BLaER1 treated with 17β-estradiol and CSF1 and Interleukin-3, amounts not matched to agents 10 nM and 100 nM (cell line): ENCODE results near the gene GNRHR.
"Not testable (repeated sequence)": the region's sequence is repeated elsewhere in the genome, so short reads cannot be mapped to it uniquely, and the experiment has no call there.

Source experiments
- H3K27ac ChIP-seq, 11 experiments: shearing (Covaris generic); formaldehyde crosslinking; 2 replicates each; pipeline ENCODE4 v1.8.1; 2022
- H3K27me3 ChIP-seq, 11 experiments: shearing (Covaris generic); formaldehyde crosslinking; 2 replicates each; pipeline ENCODE4 v1.8.1; 2022
- H3K36me3 ChIP-seq, 11 experiments: shearing (Covaris generic); formaldehyde crosslinking; 2 replicates each; pipeline ENCODE4 v1.8.1; 2022
- H3K4me1 ChIP-seq, 10 experiments: shearing (Covaris generic); formaldehyde crosslinking; 2 replicates each; pipeline ENCODE4 v1.8.1; 2022
- H3K4me2 ChIP-seq, 11 experiments: shearing (Covaris generic); formaldehyde crosslinking; 2 replicates each; pipeline ENCODE4 v1.8.1; 2022
- H3K4me3 ChIP-seq, 10 experiments: shearing (Covaris generic); formaldehyde crosslinking; 2 replicates each; pipeline ENCODE4 v1.8.1; 2022
- H3K9ac ChIP-seq, 11 experiments: shearing (Covaris generic); formaldehyde crosslinking; 2 replicates each; pipeline ENCODE4 v1.8.1; 2022
- H3K9me3 ChIP-seq, 11 experiments: shearing (Covaris generic); formaldehyde crosslinking; replicated peaks in 1 of 11; 2 replicates each; pipeline ENCODE4 v1.8.1; 2022
- H4K20me1 ChIP-seq, 11 experiments: shearing (Covaris generic); formaldehyde crosslinking; 2 replicates each; pipeline ENCODE4 v1.8.1; 2022
- Cebpa-rat ChIP-seq, 11 experiments: shearing (Covaris generic); IDR thresholded peaks; 2 replicates each; pipeline ENCODE4 v1.8.1; 2022

The GNRHR gene

DNA sequence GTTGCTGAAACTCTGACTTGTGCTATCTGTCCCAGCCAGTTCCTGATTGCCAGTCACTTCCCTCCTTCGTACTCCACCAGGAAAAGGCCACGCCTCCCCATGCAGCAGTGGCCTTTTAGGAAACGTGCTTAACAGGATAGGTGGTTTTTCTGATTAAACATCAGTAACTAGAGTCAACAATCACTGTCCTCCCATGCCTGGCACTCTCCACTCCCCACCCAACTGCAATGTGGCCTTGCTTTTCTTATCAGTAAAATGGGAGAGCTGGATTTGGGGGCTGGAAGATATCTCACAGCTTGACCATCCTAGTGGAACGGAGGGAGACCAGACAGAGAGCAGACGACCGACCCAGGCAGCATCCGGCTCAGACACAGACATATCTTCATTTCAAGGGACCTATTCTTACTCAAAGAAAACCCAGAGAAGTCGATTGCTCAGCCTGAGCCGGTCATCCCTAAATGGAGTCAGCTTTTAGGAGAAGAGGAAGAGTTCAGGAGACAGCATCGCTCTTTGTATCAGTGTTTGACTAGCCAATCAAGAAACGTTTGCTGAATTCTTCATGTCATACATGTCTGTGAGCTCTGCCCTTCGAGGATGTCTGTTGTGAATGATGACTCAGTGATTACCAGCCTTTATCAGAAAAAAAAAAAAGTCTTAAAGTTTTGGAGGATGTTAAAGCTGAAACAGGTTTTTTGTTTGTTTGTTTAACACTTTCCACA is 40.5 kb downstream of the GNRHR start:
- Histone ChIP-seq H3K27ac (peak overlapping the region in 4 of 11 experiments; percentile 14 to 58 (median 30); a peak in 8 of 22 replicates), H3K4me1 (peaks cover 0 to 29% (median 5%) of the 10 kb centered on the region in 10 experiments; a peak in 9 of 20 replicates), H3K4me3 (no peak overlapping the region), H3K4me2 (peak overlapping the region in 4 of 11 experiments; percentile 41 to 77 (median 64); a peak in 8 of 22 replicates), H3K36me3 (peaks cover 14 to 36% (median 27%) of the 10 kb centered on the region in 11 experiments; a peak in 19 of 22 replicates), H3K9ac (peak overlapping the region in 1 of 11 experiments; percentile 21; a peak in 2 of 22 replicates), H3K27me3 (no peaks in the 10 kb centered on the region), H3K9me3 (peaks cover 3 to 30% (median 10%) of the 10 kb centered on the region in 11 experiments; a peak in 15 of 22 replicates), H4K20me1 (peaks cover 0 to 16% (median 0%) of the 10 kb centered on the region in 11 experiments; a peak in 6 of 22 replicates)
- no peak for TF ChIP-seq Cebpa-rat (IDR thresholded peaks at IDR 0.05)

DNA sequence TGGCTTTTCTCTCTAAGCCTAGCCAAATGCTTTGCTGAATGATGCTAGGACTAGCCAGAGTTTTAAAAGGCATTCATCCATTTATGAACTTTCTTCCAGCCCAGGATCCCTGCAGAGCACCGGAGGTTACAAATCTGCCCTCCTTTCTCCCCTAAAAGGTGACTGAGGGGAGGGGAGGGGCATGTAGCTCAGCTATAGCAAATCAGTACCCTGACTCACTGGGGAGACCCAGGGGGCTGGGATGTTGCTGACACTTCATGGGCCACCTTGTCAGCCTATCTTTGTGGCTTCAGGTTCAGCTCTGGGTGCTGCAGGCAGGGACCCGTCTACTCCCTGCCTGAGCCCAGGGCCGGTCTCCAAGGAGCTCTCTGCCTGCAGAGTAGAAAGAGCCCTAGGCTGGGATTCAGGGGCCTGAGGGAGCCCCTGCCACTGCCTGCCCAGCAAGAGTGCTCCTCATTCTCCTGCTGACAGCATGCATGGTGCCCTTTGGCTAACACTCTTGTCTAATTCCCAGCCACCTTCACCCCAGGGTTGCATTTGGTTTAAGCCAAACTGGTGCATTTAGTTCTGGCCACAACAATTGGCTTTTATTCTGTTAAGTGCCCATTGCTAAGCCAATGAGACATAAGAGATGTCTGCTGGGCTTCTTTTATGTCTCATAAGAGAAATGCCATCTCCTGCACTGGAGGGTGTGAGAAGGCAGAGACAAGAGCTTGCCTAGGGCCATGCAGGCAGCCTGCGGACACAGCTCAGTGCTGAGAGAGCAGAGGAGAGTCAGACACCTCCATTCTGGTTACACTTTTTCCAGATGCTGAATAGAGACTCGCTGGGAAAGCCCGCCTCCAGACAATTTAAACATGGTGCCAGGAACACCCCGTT is 41.3 kb downstream of the GNRHR start:
- H3K9ac ChIP-seq, result no peak overlapping the region; a peak in 1 of 22 replicates
- H3K9me3 ChIP-seq, result peaks cover 7 to 36% (median 13%) of the 10 kb centered on the region in 11 experiments; a peak in 18 of 22 replicates
- H3K36me3 ChIP-seq, result peaks cover 14 to 34% (median 27%) of the 10 kb centered on the region in 11 experiments; a peak in 19 of 22 replicates

DNA sequence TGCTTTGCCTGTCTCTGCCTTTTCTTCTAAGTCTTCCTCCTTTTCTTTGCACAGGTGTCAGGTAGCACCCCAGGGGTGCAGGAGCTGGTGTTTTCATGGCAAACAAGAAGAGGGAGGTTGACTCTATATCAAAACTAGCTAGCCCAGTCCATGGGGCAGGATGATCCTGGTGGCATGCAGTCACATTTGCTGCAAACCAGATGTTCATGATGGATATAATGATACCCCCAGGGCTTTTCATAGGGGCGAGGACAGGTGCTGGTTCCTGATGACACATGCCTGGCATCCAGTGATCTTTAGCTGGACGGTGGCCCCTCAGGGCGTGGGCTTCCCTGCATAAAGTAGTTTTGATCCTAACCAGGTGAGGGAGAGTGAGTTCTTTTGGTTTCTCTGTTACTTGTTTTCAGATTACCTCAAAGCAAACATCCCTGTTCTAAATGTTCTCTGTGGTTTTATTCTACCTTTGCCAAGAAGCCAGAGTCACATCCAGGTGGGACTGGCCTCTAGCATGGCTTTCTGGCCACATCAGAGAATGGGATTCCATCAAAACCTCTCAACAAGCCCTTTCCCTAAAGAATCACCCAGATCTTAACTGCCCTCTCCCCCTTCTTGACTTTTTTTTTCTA is 42.1 kb downstream of the GNRHR start:
- H4K20me1 ChIP-seq, result peaks cover 0 to 16% (median 0%) of the 10 kb centered on the region in 11 experiments; a peak in 6 of 22 replicates
- H3K9ac ChIP-seq, result no peak overlapping the region
- no peaks in the 10 kb centered on the region for H3K27me3 ChIP-seq
- TF ChIP-seq Cebpa-rat (IDR thresholded peaks at IDR 0.05), result no peak
- peaks cover 9 to 33% (median 24%) of the 10 kb centered on the region in 11 experiments; a peak in 19 of 22 replicates for H3K36me3 ChIP-seq
- peaks cover 0 to 29% (median 5%) of the 10 kb centered on the region in 10 experiments; a peak in 9 of 20 replicates for H3K4me1 ChIP-seq
- H3K4me2 ChIP-seq, result no peak overlapping the region; a peak in 1 of 22 replicates
- H3K27ac ChIP-seq, result no peak overlapping the region
- no peak overlapping the region for H3K4me3 ChIP-seq
- H3K9me3 ChIP-seq, result peaks cover 14 to 44% (median 19%) of the 10 kb centered on the region in 11 experiments; a peak in 20 of 22 replicates

More for the DNA sequence above, 41.3 kb downstream of the GNRHR start:
- Histone ChIP-seq H3K27me3 (no peaks in the 10 kb centered on the region), H3K4me2 (peak overlapping the region in 4 of 11 experiments; percentile 41 to 77 (median 64); a peak in 7 of 22 replicates), H4K20me1 (peaks cover 0 to 16% (median 0%) of the 10 kb centered on the region in 11 experiments; a peak in 6 of 22 replicates), H3K27ac (peak overlapping the region in 4 of 11 experiments; percentile 14 to 58 (median 30); a peak in 6 of 22 replicates), H3K4me1 (peaks cover 0 to 29% (median 5%) of the 10 kb centered on the region in 10 experiments; a peak in 9 of 20 replicates), H3K4me3 (no peak overlapping the region)
- no peak for TF ChIP-seq Cebpa-rat (IDR thresholded peaks at IDR 0.05)

DNA sequence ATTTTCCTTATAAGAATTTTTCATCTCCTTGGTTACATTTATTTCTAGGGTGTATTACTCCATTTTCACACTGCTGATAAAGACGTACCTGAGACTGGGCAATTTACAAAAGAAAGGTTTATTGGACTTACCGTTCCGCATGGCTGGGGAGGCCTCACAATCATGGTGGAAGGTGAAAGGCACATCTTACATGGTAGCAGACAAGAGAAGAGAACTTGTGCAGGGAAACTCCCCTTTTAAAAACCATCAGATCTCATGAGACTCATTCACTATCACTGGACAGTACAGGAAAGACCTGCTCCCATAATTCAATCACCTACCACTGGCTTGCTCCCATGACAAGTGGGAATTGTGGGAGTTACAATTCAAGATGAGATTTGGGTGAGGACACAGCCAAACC is 47.5 kb downstream of the GNRHR start:
- H3K9me3 ChIP-seq, result peaks cover 21 to 45% (median 35%) of the 10 kb centered on the region in 11 experiments
- not testable (repeated sequence) for H3K4me2 ChIP-seq
- peaks cover 5 to 42% (median 9%) of the 10 kb centered on the region in 10 experiments; a peak in 16 of 20 replicates for H3K4me1 ChIP-seq

DNA sequence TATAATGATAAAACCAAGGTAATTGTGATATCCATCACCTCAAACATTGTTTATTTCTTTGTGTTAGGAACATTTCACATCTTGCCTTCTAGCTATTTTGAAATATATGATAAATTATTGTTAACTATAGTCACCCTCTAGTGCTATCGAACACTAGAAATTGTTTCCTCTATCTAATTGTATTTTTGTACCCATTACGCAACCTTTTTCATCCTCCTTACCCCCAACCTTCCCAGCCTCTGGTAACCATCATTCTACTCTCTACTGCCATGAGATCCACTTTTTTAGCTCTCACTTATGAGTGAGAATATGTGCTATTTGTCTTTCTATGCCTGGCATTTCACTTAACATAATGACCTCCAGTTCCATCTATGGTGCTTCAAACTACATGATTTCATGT is 49.3 kb downstream of the GNRHR start:
- Histone ChIP-seq H3K4me2 (peak overlapping the region in 4 of 11 experiments; percentile 7 to 47 (median 30); a peak in 5 of 22 replicates), H3K4me1 (peaks cover 7 to 46% (median 17%) of the 10 kb centered on the region in 10 experiments), H3K27me3 (no peaks in the 10 kb centered on the region), H3K27ac (no peak overlapping the region), H3K9me3 (peaks cover 21 to 45% (median 35%) of the 10 kb centered on the region in 11 experiments), H3K4me3 (no peak overlapping the region), H3K9ac (no peak overlapping the region), H4K20me1 (peaks cover 0 to 3% (median 0%) of the 10 kb centered on the region in 11 experiments; a peak in 3 of 22 replicates), H3K36me3 (peaks cover 10 to 31% (median 18%) of the 10 kb centered on the region in 11 experiments; a peak in 21 of 22 replicates)
- peak in 3 of 11 experiments; percentile 14 to 41 (median 40); a peak in 2 of 22 replicates for TF ChIP-seq Cebpa-rat (IDR thresholded peaks at IDR 0.05)

More for the DNA sequence above, 47.5 kb downstream of the GNRHR start:
- H3K27me3 ChIP-seq, H4K20me1 ChIP-seq, H3K4me3 ChIP-seq, H3K27ac ChIP-seq, H3K9ac ChIP-seq: not testable (repeated sequence)
- peaks cover 13 to 36% (median 19%) of the 10 kb centered on the region in 11 experiments; a peak in 21 of 22 replicates for H3K36me3 ChIP-seq

DNA sequence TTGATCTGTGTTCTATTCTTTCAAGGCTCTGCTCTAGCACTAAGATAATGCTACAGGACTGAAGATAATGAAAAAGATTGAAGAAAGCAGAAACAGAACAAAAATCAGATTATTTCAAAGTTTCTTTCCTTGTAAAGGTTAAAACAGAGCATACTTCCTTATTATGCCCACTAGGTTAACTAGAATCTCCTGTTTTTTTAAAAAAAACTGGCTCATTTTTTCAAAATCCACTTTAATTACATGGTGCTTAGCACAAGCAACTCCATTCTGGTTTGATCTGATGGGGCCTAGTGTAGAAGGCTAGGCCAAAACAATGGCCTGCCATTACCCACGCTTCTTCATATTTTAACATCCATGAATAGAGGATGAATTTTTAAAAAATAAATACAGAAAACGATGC is 52.0 kb downstream of the GNRHR start:
- Histone ChIP-seq H4K20me1 (peaks cover 0 to 26% (median 8%) of the 10 kb centered on the region in 11 experiments; a peak in 12 of 22 replicates), H3K4me3 (peak overlapping the region; percentile 73 to 99 (median 89); a peak in 16 of 20 replicates), H3K27ac (peak overlapping the region in 10 of 11 experiments; percentile 78 to 97 (median 89); a peak in 10 of 22 replicates), H3K9ac (peak overlapping the region in 3 of 11 experiments; percentile 85 to 98 (median 87); a peak in 5 of 22 replicates), H3K4me2 (peak overlapping the region; percentile 74 to 88 (median 80)), H3K27me3 (no peaks in the 10 kb centered on the region), H3K9me3 (peaks cover 12 to 30% (median 21%) of the 10 kb centered on the region in 11 experiments), H3K4me1 (peaks cover 12 to 73% (median 35%) of the 10 kb centered on the region in 10 experiments), H3K36me3 (peaks cover 8 to 40% (median 25%) of the 10 kb centered on the region in 11 experiments; a peak in 21 of 22 replicates)
- TF ChIP-seq Cebpa-rat (IDR thresholded peaks at IDR 0.05), result no peak

GRCh38 chr4:67701517-67701850 is 52.7 kb downstream of the GNRHR start:
- Histone ChIP-seq H4K20me1 (peaks cover 0 to 29% (median 8%) of the 10 kb centered on the region in 11 experiments; a peak in 12 of 22 replicates), H3K9me3 (peaks cover 5 to 23% (median 15%) of the 10 kb centered on the region in 11 experiments), H3K27me3 (no peaks in the 10 kb centered on the region), H3K36me3 (peaks cover 9 to 37% (median 27%) of the 10 kb centered on the region in 11 experiments; a peak in 20 of 22 replicates), H3K4me1 (peaks cover 12 to 77% (median 35%) of the 10 kb centered on the region in 10 experiments), H3K4me2 (peak overlapping the region; percentile 74 to 88 (median 80)), H3K27ac (peak overlapping the region; percentile 46 to 97 (median 87); a peak in 21 of 22 replicates), H3K9ac (peak overlapping the region; percentile 54 to 98 (median 88); a peak in 21 of 22 replicates), H3K4me3 (peak overlapping the region; percentile 73 to 99 (median 89))
- no peak for TF ChIP-seq Cebpa-rat (IDR thresholded peaks at IDR 0.05)
